ENCODE data around the gene UACA. TPM values are rescaled to one million over a fixed set of nuclear protein-coding genes. Genes with fewer than 3 reads are reported as not detected.

UACA gene
- total and polyA plus RNA-seq, 2 of the 8 experiments (the other 6 are each of a cell fraction or from before 2014, with no cell fraction given) = 28.6 to 38.9 TPM

DNA sequence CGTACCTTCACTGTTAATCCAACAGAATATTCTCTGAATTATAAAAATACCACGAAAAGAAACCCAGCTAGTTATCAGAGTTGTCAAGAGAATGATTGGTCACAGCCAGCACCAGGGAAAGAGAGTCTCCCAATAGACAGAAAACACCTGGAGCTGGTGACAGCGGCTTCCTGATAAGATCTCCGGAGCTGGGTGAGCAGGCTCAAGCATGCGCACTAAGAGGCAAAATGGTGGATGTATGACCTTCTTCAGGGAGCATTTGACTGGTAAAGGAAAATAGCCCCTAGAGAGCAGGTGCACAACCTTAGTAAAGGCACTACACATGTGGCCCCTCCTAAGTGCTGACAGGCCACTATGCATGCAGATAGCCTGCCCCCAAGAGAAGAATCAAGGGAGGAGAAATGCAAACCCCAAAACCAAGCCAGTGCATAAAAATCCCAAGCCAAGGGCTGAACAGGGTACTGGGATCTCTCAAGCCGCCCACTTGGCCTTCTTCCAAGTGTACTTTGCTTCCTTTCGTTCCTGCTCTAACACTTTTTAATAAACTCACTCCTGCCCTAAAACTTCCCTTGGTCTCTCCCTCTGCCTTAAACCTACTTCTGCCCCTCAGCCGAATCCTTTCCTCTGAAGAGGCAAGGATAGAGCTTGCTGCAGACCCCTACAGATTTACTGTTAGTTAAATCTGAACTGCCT, 93.2 kb downstream of the UACA start:
- H3K36me3 ChIP-seq (ENCODE audit: control insufficient read depth in 2 of 4, insufficient read depth in 4 of 4, low read length in 3 of 4) = peaks cover 0 to 5% (median 0%) of the 10 kb centered on the region in 4 experiments; a peak in 1 of 8 replicates
- DNase-seq (ENCODE audit: low read depth in 1 of 2, low spot score in 2 of 2) = no peak

More for the DNA sequence above, 93.2 kb downstream of the UACA start:
- H2BK20ac ChIP-seq (ENCODE audit: low read length) = no peak overlapping the region
- H3K9ac ChIP-seq (replicated peaks in 1 of 4; ENCODE audit: extremely low read depth in 1 of 4, low read depth in 3 of 4, low read length in 3 of 4) = no peak overlapping the region
- no peak overlapping the region for H2BK5ac ChIP-seq (ENCODE audit: low read depth, low read length)
- ChIA-PET CTCF (ENCODE audit: partially characterized antibody) (interaction anchor here (1.0 kb wide), 1 partner anchor 143 kb away, joined by 4 read pairs; no protein-coding TSS in a partner anchor), POLR2A (ENCODE audit: partially characterized antibody) (no interaction called here)
- H3K9me3 ChIP-seq (ENCODE audit: insufficient read depth in 2 of 2, low read depth in 1 of 2, low read length in 1 of 2) = no peaks in the 10 kb centered on the region
- no peaks in the 10 kb centered on the region for H3K79me2 ChIP-seq (ENCODE audit: control insufficient read depth in 1 of 2, insufficient read depth in 2 of 2, low read length in 2 of 2)
- H3K14ac ChIP-seq (ENCODE audit: insufficient read length) = no peak overlapping the region
- H2BK12ac ChIP-seq (ENCODE audit: low read depth, low read length) = no peak overlapping the region
- no peaks in the 10 kb centered on the region for H3K79me1 ChIP-seq (ENCODE audit: low read depth, low read length)
- H4K91ac ChIP-seq (replicated peaks; ENCODE audit: insufficient read length, low read length) = no peak overlapping the region
- no peaks in the 10 kb centered on the region for H3K23me2 ChIP-seq (ENCODE audit: low read depth, low read length)
- H3K18ac ChIP-seq (ENCODE audit: extremely low read depth, low read length) = no peak overlapping the region
- no peak overlapping the region for H2AK5ac ChIP-seq (ENCODE audit: low read depth, low read length)
- H3K4me3 ChIP-seq (ENCODE audit: extremely low read depth in 1 of 4, insufficient read depth in 2 of 4, low read depth in 3 of 4, low read length in 4 of 4) = no peak overlapping the region
- H4K8ac ChIP-seq (ENCODE audit: extremely low read depth, insufficient read depth, low read length) = no peak overlapping the region
- H3K56ac ChIP-seq (replicated peaks; ENCODE audit: insufficient read length, low read depth, low read length) = no peak overlapping the region
- H3K4me2 ChIP-seq (ENCODE audit: insufficient read depth in 1 of 2, low read depth in 2 of 2, low read length in 2 of 2) = no peak overlapping the region
- H4K20me1 ChIP-seq (replicated peaks in 1 of 2; ENCODE audit: control insufficient read depth in 1 of 2, insufficient read depth in 2 of 2, low read length in 2 of 2) = no peaks in the 10 kb centered on the region
- peaks cover 0 to 9% (median 3%) of the 10 kb centered on the region in 4 experiments; a peak in 2 of 7 replicates for H3K4me1 ChIP-seq (replicated peaks in 1 of 4; ENCODE audit: control insufficient read depth in 3 of 4, insufficient read depth in 4 of 4, low read length in 3 of 4)
- WGBS, 2 experiments (ENCODE audit: extremely low coverage in 1 of 2, insufficient coverage in 1 of 2, insufficient read length in 1 of 2, insufficient replicate concordance in 2 of 2, low coverage in 1 of 2, low lambda C conversion rate in 2 of 2, missing lambda C conversion rate in 1 of 2) = 80% methylated on average over 8 of the region's 8 CpGs; no CpG with 5 or more reads in 1 of the 2 experiments
- H2AFZ ChIP-seq (ENCODE audit: low read length) = no peak overlapping the region
- no peak overlapping the region for H3K27ac ChIP-seq (ENCODE audit: low read depth, low read length)
- no peak overlapping the region for H2BK120ac ChIP-seq (replicated peaks; ENCODE audit: low read depth, low read length)
- H3K27me3 ChIP-seq (replicated peaks in 1 of 4; ENCODE audit: control insufficient read depth in 3 of 4, extremely low read depth in 1 of 4, insufficient read depth in 3 of 4, low read length in 3 of 4) = no peaks in the 10 kb centered on the region
- no peak overlapping the region for H3K23ac ChIP-seq (ENCODE audit: insufficient read length)
- no peak overlapping the region for H2BK15ac ChIP-seq (ENCODE audit: low read length)
- no peak for FAIRE-seq
- H3K4ac ChIP-seq (replicated peaks; ENCODE audit: insufficient read length, low read depth, low read length) = no peak overlapping the region
- no peak overlapping the region for H4K5ac ChIP-seq (ENCODE audit: insufficient read length, low read depth, low read length)
